Testis (tissue), 2 donors: ENCODE data around the gene AP2A2.

Experiments
- CTCF ChIP-seq, 3 experiments: fragments of 450-650 bp in 2 of 3; fragments of 200-600 bp in 1 of 3; sonication (generic) in 1 of 3; IDR thresholded peaks; one replicate each; pipeline ENCODE4 v1.5.1; 2016 to 2019; ENCODE audit warnings: antibody characterized with exemption in 3 of 3, mild to moderate bottlenecking in 2 of 3, moderate library complexity in 1 of 3
- POLR2A ChIP-seq: fragments of 450-650 bp; IDR thresholded peaks from one replicate; pipeline ENCODE4 v1.6.1; 2017; ENCODE audit warnings: antibody characterized with exemption, mild to moderate bottlenecking, moderate library complexity

- TF ChIP-seq POLR2A = no peak
- TF ChIP-seq CTCF (IDR thresholded peaks at IDR 0.05) = no peak
These were observed 71.0 kb downstream of the AP2A2 start for GRCh38 chr11:996681-997080.
